ENCODE measurements around the gene DCDC2. TPM values are rescaled to one million over a fixed set of nuclear protein-coding genes. Genes with fewer than 3 reads are reported as not detected.

The DCDC2 gene
- total and polyA plus RNA-seq, 4 donors: 0.51 to 13.0 (median 2.0) TPM

GRCh38 chr6:24352434-24352833, 5.4 kb downstream of the DCDC2 start:
- DNase-seq (ENCODE audit: low spot score): no peak
- H3K4me3 ChIP-seq (ENCODE audit: low read depth in 1 of 3, low read length in 3 of 3): no peak overlapping the region
- peaks cover 0 to 2% (median under 1%) of the 10 kb centered on the region in 4 donors for H3K4me1 ChIP-seq (ENCODE audit: control insufficient read depth in 4 of 4, insufficient read depth in 4 of 4, low read length in 3 of 4)
- WGBS: 94% methylated on average over 1 of the region's 1 CpG
- no peak overlapping the region for H3K27ac ChIP-seq (ENCODE audit: low read depth in 1 of 2, low read length in 2 of 2)
- no peak for TF ChIP-seq SP1 (IDR thresholded peaks at IDR 0.05)
- TF ChIP-seq TAF1 (conservative IDR thresholded peaks at IDR 0.05): no peak
- no peak for TF ChIP-seq HNF4A (conservative IDR thresholded peaks at IDR 0.05)
- TF ChIP-seq GABPA (IDR thresholded peaks at IDR 0.05 in 1 of 2, conservative IDR thresholded peaks at IDR 0.05 in 1 of 2): no peak
- H3K9ac ChIP-seq (ENCODE audit: low read depth in 1 of 2, low read length in 2 of 2): no peak overlapping the region
- H3K36me3 ChIP-seq (ENCODE audit: control insufficient read depth in 4 of 4, insufficient read depth in 3 of 4, low read depth in 1 of 4, low read length in 3 of 4): no peaks in the 10 kb centered on the region
- H3K27me3 ChIP-seq (ENCODE audit: control insufficient read depth in 4 of 4, insufficient read depth in 4 of 4, low read length in 3 of 4): no peaks in the 10 kb centered on the region
- no peaks in the 10 kb centered on the region for H3K9me3 ChIP-seq (ENCODE audit: control insufficient read depth in 4 of 4, low read length in 3 of 4)

- no peak overlapping the region for H3K4me3 ChIP-seq (ENCODE audit: low read depth in 1 of 3, low read length in 3 of 3)
- peaks cover 1 to 9% (median 7%) of the 10 kb centered on the region in 4 donors for H3K4me1 ChIP-seq (ENCODE audit: control insufficient read depth in 4 of 4, insufficient read depth in 4 of 4, low read length in 3 of 4)
- no peaks in the 10 kb centered on the region for H3K36me3 ChIP-seq (ENCODE audit: control insufficient read depth in 4 of 4, insufficient read depth in 3 of 4, low read depth in 1 of 4, low read length in 3 of 4)
- H3K9me3 ChIP-seq (ENCODE audit: control insufficient read depth in 4 of 4, low read length in 3 of 4): peaks cover 0 to 1% (median 0%) of the 10 kb centered on the region in 4 donors
- H3K9ac ChIP-seq (ENCODE audit: low read depth in 1 of 2, low read length in 2 of 2): no peak overlapping the region
- H3K27ac ChIP-seq (ENCODE audit: low read depth in 1 of 2, low read length in 2 of 2): no peak overlapping the region
- DNase-seq (ENCODE audit: low spot score): no peak
- 70% methylated on average over 3 of the region's 3 CpGs for WGBS
- TF ChIP-seq REST (IDR thresholded peaks at IDR 0.05): no peak
- no peak for TF ChIP-seq JUND (IDR thresholded peaks at IDR 0.05)
- no peak for TF ChIP-seq SP1 (IDR thresholded peaks at IDR 0.05)
- TF ChIP-seq MAX (IDR thresholded peaks at IDR 0.05): no peak
- TF ChIP-seq YY1 (IDR thresholded peaks at IDR 0.05): no peak
- TF ChIP-seq HNF4A (conservative IDR thresholded peaks at IDR 0.05): no peak
- TF ChIP-seq RXRA (IDR thresholded peaks at IDR 0.05): no peak
- TF ChIP-seq TAF1 (conservative IDR thresholded peaks at IDR 0.05): no peak
- TF ChIP-seq GABPA (IDR thresholded peaks at IDR 0.05 in 1 of 2, conservative IDR thresholded peaks at IDR 0.05 in 1 of 2): no peak
- no peak for TF ChIP-seq EGR1 (IDR thresholded peaks at IDR 0.05; ENCODE audit: low read depth in 2 of 2)
- no peak for TF ChIP-seq CTCF (IDR thresholded peaks at IDR 0.05; ENCODE audit: low read depth, low read length, missing input control)
- no peak for TF ChIP-seq RAD21 (IDR thresholded peaks at IDR 0.05)
- TF ChIP-seq HNF4G (IDR thresholded peaks at IDR 0.05): no peak
- no peak for TF ChIP-seq ZBTB33 (IDR thresholded peaks at IDR 0.05)
- no peak for TF ChIP-seq ATF3 (IDR thresholded peaks at IDR 0.05)
- TF ChIP-seq FOXA2 (IDR thresholded peaks at IDR 0.05): no peak
- no peaks in the 10 kb centered on the region for H3K27me3 ChIP-seq (ENCODE audit: control insufficient read depth in 4 of 4, insufficient read depth in 4 of 4, low read length in 3 of 4)
These were observed 12.9 kb downstream of the DCDC2 start for GRCh38 chr6:24344976-24345375.

Measured in liver (tissue), 9 donors.